ENCODE results near the gene YBX3. TPM values are rescaled to one million over a fixed set of nuclear protein-coding genes. Genes with fewer than 3 reads are reported as not detected.

YBX3 gene
- total RNA-seq, 1 donor from 2014 or later = 60.7 TPM

DNA sequence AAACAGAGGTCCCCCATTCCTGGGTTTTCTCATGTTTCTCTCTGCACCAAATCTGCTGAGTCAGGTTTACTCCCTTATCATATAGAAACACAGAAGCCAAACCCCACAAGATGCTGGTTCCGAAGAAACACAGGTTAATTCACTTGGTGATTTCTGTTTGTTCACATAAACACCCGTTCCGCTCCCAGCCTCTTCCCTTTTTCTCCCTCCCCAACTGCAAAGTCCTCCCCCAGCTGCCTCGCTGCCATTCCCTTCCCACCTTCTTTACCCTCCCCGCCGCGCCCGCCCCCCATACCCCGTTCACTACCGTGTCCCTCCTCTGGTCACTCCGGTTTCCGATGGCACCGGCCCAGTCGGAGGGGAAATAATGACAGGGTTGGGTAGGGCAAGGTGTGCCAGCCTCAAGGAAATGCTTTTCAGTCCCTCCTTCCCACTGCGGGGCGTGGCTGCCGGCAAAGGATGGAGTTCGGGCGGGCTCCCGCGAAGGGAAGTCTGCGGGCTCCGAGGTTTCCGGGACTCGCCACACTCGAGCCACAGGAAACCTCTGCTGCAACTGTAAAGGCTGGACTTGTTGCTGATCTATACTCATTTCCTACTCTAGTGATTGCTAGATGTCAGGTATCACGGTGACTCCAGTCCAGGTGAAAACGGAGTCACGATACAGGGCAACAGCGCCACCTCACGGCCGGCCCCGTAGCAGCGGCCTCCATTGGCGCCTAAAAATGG lies 49.3 kb downstream of the YBX3 start, which contains the start of gene STYK1:
Gene STYK1 (minus strand): TSS at position 394 of the 726 bp plus-strand sequence. CDS start 39,434 bp downstream, outside the sequence.
- intact Hi-C loops (cut with micrococcal nuclease) = loop anchor here (1.0 to 5.0 kb wide), 5 partner anchors 48 to 522 kb away; partner anchors contain the start of genes MAGOHB and YBX3

DNA sequence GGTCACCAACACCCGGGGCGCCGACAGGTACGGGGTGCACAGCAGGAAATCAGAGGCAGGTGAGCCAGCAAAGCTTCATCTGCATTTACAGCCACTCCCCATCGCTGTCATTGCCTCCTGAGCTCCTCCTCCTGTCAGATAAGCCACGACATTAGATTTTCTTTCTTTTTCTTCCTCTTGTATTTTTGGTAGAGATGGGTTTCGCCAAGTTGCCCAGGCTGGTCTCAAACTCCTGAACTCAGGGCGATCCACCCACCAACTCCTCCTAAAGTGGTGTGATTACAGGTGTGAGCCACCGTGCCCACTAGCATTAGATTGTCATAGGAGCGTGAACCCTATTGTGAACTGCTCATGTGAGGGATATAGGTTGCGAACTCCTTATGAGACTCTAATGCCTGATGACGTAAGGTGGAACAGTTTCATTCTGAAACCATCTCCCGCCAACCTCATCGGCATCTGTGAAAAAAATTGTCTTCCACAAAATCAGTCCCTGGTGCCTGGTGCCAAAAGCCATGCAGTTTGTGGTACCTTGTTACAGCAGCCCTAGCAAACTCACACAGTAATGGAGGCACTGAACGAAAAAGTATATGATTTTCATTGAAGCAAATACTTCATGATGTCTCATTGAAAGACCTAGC lies 50.8 kb downstream of the YBX3 start:
- intact Hi-C loops (cut with micrococcal nuclease) = loop anchor here (2.0 to 5.0 kb wide), 3 partner anchors 50 to 520 kb away; partner anchors contain the start of gene YBX3

GRCh38 chr12:10669533-10669932 lies 53.6 kb downstream of the YBX3 start:
- intact Hi-C loops (cut with micrococcal nuclease) = no loop called here

GRCh38 chr12:10668526-10668925 lies 54.6 kb downstream of the YBX3 start:
- intact Hi-C loops (cut with micrococcal nuclease) = no loop called here

DNA sequence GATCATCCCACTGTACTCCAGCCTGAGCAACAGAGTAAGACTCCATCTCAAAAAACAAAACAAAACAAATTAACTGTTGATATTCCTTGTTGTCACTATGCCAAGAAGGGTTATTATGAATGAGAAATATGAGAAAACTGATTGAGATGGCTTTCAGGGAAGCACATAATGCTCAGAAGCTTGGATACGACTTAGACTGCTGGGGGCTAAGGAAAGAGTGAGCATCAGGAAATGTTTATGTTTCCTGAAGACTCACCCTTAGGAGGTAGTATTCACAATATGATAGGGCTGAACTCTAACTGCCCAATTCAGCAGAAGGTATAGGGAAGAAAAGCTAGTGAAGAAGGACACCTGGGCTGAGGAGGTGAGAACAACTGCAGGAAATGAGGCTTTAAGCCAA lies 55.5 kb downstream of the YBX3 start:
- intact Hi-C loops (cut with micrococcal nuclease) = no loop called here

GRCh38 chr12:10664499-10664898 lies 58.6 kb downstream of the YBX3 start:
- intact Hi-C loops (cut with micrococcal nuclease) = no loop called here

GRCh38 chr12:10663869-10664268 lies 59.3 kb downstream of the YBX3 start:
- intact Hi-C loops (cut with micrococcal nuclease) = no loop called here

GRCh38 chr12:10661338-10661737 lies 61.8 kb downstream of the YBX3 start:
- intact Hi-C loops (cut with micrococcal nuclease) = no loop called here

DNA sequence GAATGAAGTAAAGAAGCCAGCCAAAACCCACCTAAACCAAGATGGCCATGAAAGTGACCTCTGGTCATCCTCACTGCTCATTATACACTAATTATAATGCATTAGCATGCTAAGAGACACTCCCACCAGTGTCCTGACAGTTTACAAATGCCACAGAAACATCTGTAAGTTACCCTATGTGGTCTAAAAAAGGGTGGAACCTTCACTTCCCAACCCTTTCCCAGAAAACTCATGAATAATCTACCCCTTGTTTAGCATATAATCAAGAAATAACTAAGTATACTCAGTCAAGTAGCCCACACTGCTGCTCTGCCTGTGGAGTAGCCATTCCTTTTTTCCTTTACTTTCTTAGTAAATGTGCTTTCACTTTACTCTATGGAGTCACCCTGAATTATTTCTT lies 69.1 kb downstream of the YBX3 start:
- intact Hi-C loops (cut with micrococcal nuclease) = no loop called here

DNA sequence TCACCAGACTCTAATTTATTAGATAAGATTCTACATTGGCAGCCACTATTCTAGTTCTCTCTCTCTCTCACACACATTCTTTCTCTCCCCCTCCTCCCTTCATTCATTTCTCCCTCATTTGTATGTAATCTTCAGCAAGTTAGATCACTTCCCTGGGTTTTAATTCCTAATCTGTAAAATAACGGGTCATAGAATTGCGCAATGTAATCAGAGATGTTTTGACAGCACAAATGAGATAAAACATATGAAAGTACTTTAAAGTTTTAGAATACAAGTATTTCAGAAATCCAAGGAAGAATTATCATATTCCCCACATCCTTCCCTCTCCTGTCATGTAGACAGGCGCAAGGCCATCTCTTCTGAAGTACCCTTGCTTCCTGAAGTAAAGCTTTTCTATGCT lies 70.9 kb downstream of the YBX3 start:
- intact Hi-C loops (cut with micrococcal nuclease) = no loop called here

Other genes starting within 250 kb of the YBX3 start
- 0.25 and 1.0 TPM in 2 replicates for gene EIF2S3B, start 217.4 kb downstream of the YBX3 start, total RNA-seq
- gene MAGOHB, start 109.7 kb downstream of the YBX3 start, total RNA-seq = 54.7 and 56.4 TPM in 2 replicates
- 0.32 and 1.7 TPM in 2 replicates for gene STYK1, start 49.3 kb downstream of the YBX3 start, total RNA-seq
- gene TAS2R7, start 79.3 kb upstream of the YBX3 start, total RNA-seq = not detected in 2 replicates
- not detected in 2 replicates for gene TAS2R8, start 84.0 kb upstream of the YBX3 start, total RNA-seq
- gene TAS2R9, start 86.8 kb upstream of the YBX3 start, total RNA-seq = not detected in 2 replicates
- gene TAS2R10, start 103.0 kb upstream of the YBX3 start, total RNA-seq = 1.1 and 1.3 TPM in 2 replicates
- gene PRR4, start 126.2 kb upstream of the YBX3 start, total RNA-seq = 2.5 and 3.7 TPM in 2 replicates
- 18.0 and 20.7 TPM in 2 replicates for gene PRH1, start 160.9 kb upstream of the YBX3 start, total RNA-seq
- 1.4 and 1.7 TPM in 2 replicates for gene TAS2R13, start 186.2 kb upstream of the YBX3 start, total RNA-seq
- not detected in 2 replicates for gene PRH2, start 205.9 kb upstream of the YBX3 start, total RNA-seq
- gene TAS2R14, start 215.9 kb upstream of the YBX3 start, total RNA-seq = 3.2 and 4.1 TPM in 2 replicates